GM23338 (cell line): ENCODE results near the gene SCN1B. TPM values are rescaled to one million over a fixed set of nuclear protein-coding genes. Genes with fewer than 3 reads are reported as not detected.

ENCODE experiments used
- ATAC-seq: fragments of 200-7000 bp; cut with Tn5 transposase; 3 replicates; pipeline ENCODE4 v1.9.1; 2020
- DNase-seq: peaks from one replicate; pipeline ENCODE4 v3.0.0-alpha.2; 2015; ENCODE audit warnings: low spot score
- H2AFZ ChIP-seq: fragments of 200-600 bp; sonication (generic); 2 replicates; pipeline ENCODE4 v1.8.0; 2016; ENCODE audit warnings: antibody characterized with exemption, mild to moderate bottlenecking, moderate library complexity
- H3F3A ChIP-seq: fragments of 200-600 bp; sonication (generic); replicated peaks from 2 replicates; pipeline ENCODE4 v1.8.0; 2017; ENCODE audit warnings: antibody characterized with exemption, mixed run types, low read depth
- H3K27ac ChIP-seq: fragments of 200-600 bp; sonication (generic); 2 replicates; pipeline ENCODE4 v1.6.1; 2016; ENCODE audit warnings: low read depth
- H3K27me3 ChIP-seq: fragments of 200-600 bp; sonication (generic); 2 replicates; pipeline ENCODE4 v1.8.0; 2016; ENCODE audit warnings: mild to moderate bottlenecking, mixed run types, moderate library complexity; ENCODE audit not compliant: insufficient read depth
- H3K36me3 ChIP-seq: fragments of 200-600 bp; sonication (generic); 2 replicates; pipeline ENCODE4 v1.8.0; 2016; ENCODE audit warnings: mild to moderate bottlenecking; ENCODE audit not compliant: insufficient read depth
- H3K4me1 ChIP-seq: fragments of 200-600 bp; sonication (generic); 2 replicates; pipeline ENCODE4 v1.8.0; 2016; ENCODE audit warnings: mild to moderate bottlenecking, moderate library complexity; ENCODE audit not compliant: insufficient read depth
- H3K4me2 ChIP-seq: fragments of 200-600 bp; sonication (generic); 2 replicates; pipeline ENCODE4 v1.7.1; 2017; ENCODE audit warnings: mixed run types
- H3K4me3 ChIP-seq: fragments of 200-600 bp; sonication (generic); 2 replicates; pipeline ENCODE4 v1.6.1; 2016; ENCODE audit warnings: mixed run types
- H3K79me2 ChIP-seq: fragments of 200-600 bp; sonication (generic); replicated peaks from 2 replicates; pipeline ENCODE4 v1.8.0; 2017; ENCODE audit warnings: mild to moderate bottlenecking; ENCODE audit not compliant: insufficient read depth
- H3K9me2 ChIP-seq: fragments of 200-600 bp; sonication (generic); 2 replicates; pipeline ENCODE4 v1.8.0; 2017; ENCODE audit not compliant: insufficient read depth
- H4K20me1 ChIP-seq: fragments of 200-600 bp; sonication (generic); replicated peaks from 2 replicates; pipeline ENCODE4 v1.8.0; 2017; ENCODE audit warnings: mild to moderate bottlenecking; ENCODE audit not compliant: insufficient read depth
- H3K27ac Mint-ChIP-seq: 2 replicates; pipeline ENCODE4 v1.8.0; 2020; ENCODE audit warnings: inconsistent platforms, mild to moderate bottlenecking, moderate library complexity, mixed read lengths
- H3K27me3 Mint-ChIP-seq: 3 replicates; pipeline ENCODE4 v1.8.0; 2022; ENCODE audit warnings: low read depth, mild to moderate bottlenecking, moderate library complexity, mixed read lengths, inconsistent platforms; ENCODE audit not compliant: insufficient read depth, poor library complexity
- H3K36me3 Mint-ChIP-seq: 3 replicates; pipeline ENCODE4 v1.8.0; 2021; ENCODE audit warnings: low read depth, mild to moderate bottlenecking, inconsistent platforms, moderate library complexity, mixed read lengths
- H3K4me1 Mint-ChIP-seq: 3 replicates; pipeline ENCODE4 v1.8.0; 2020; ENCODE audit warnings: mild to moderate bottlenecking, inconsistent platforms, mixed read lengths
- H3K4me3 Mint-ChIP-seq: 3 replicates; pipeline ENCODE4 v1.8.0; 2021; ENCODE audit warnings: moderate library complexity, mild to moderate bottlenecking, inconsistent platforms, mixed read lengths
- H3K9me3 Mint-ChIP-seq: 3 replicates; pipeline ENCODE4 v1.8.0; 2020; ENCODE audit warnings: moderate library complexity, mild to moderate bottlenecking, inconsistent platforms, mixed read lengths
- CREB1 ChIP-seq: fragments of 250-450 bp; sonication (Bioruptor Pico); IDR thresholded peaks from 2 replicates; pipeline ENCODE4 v1.5.0; 2020; ENCODE audit warnings: low read depth, mild to moderate bottlenecking, moderate library complexity
- EZH2phosphoT487 ChIP-seq: fragments of 200-600 bp; sonication (generic); IDR thresholded peaks from one replicate; pipeline ENCODE4 v1.8.1; 2018; ENCODE audit warnings: antibody characterized with exemption; ENCODE audit not compliant: unreplicated experiment
- JUNB ChIP-seq: IDR thresholded peaks from one replicate; pipeline ENCODE4 v1.6.1; 2016; ENCODE audit warnings: antibody characterized with exemption; ENCODE audit not compliant: unreplicated experiment
- POLR2AphosphoS5 ChIP-seq: IDR thresholded peaks from 2 replicates; pipeline ENCODE4 v1.6.1; 2016; ENCODE audit warnings: antibody characterized with exemption, low read depth
- REST ChIP-seq: IDR thresholded peaks from one replicate; pipeline ENCODE4 v1.6.1; 2018; ENCODE audit warnings: antibody characterized with exemption; ENCODE audit not compliant: unreplicated experiment
- STAT1 ChIP-seq: IDR thresholded peaks from one replicate; pipeline ENCODE4 v1.6.1; 2016; ENCODE audit warnings: antibody characterized with exemption; ENCODE audit not compliant: unreplicated experiment
- ZNF114 ChIP-seq: fragments of 250-450 bp; sonication (Bioruptor Pico); IDR thresholded peaks from 2 replicates; pipeline ENCODE4 v1.5.0; 2020; ENCODE audit warnings: mild to moderate bottlenecking, moderate library complexity
- ZNF462 ChIP-seq: fragments of 250-450 bp; sonication (Bioruptor Pico); IDR thresholded peaks from 2 replicates; pipeline ENCODE4 v1.5.0; 2020; ENCODE audit warnings: mild to moderate bottlenecking, moderate library complexity
- polyA plus RNA-seq: library from polyadenylated mRNA; unstranded; fragments of >200 nt; fragmentation: Nextera tagmentation; extraction: Ambion mirVana; gene quantifications from 2 replicates; pipeline ENCODE4 v1.2.1, GENCODE V29; 2016
- total RNA-seq: library from RNA; depleted of rRNA; stranded (reverse); fragments of >200 nt; shearing (Covaris generic); gene quantifications from 2 replicates; pipeline ENCODE4 v1.2.3, GENCODE V29; 2014
- TF ChIP-seq, protein P1 (sequence below): IDR thresholded peaks from 2 replicates; pipeline ENCODE4 v1.6.1; 2016; ENCODE audit warnings: antibody characterized with exemption

The SCN1B gene
- total and polyA plus RNA-seq, 2 experiments from 2014 or later, result 1.7 to 4.8 TPM

GRCh38 chr19:35015954-35016351 lies 14.3 kb upstream of the SCN1B start (continued):
- TF ChIP-seq REST (no peak), JUNB (no peak)

DNA sequence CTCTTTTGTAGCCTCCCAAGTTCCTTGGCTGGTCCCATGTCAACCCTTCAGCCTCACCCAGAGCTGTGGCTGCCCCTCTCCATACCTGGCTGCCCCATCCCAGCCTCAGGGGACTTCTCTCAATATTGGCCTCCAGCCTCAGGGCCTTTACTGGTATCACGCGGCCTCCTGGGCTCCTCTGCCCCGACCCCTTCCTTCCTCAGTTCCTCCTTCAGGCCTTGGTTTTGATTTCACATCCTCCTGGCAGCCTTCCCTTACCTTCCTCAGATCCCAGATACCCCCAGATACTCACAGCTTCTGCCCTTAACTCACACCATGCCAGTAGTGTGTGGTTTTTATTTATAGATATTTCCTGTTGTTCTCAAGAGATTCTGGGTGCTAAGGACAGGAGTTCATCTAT lies 12.8 kb upstream of the SCN1B start:
- Histone ChIP-seq H2AFZ (no peak overlapping the region), H3K36me3 (peaks cover 69% of the 10 kb centered on the region), H3K79me2 (no peaks in the 10 kb centered on the region), H3K9me2 (no peaks in the 10 kb centered on the region), H3K27ac (no peak overlapping the region), H3K27me3 (no peaks in the 10 kb centered on the region), H4K20me1 (peaks cover 17% of the 10 kb centered on the region), H3K4me3 (no peak overlapping the region), H3K4me2 (no peak overlapping the region), H3K4me1 (no peaks in the 10 kb centered on the region), H3F3A (peaks cover 15% of the 10 kb centered on the region)
- H3K4me1 Mint-ChIP-seq, result peaks cover 4% of the 10 kb centered on the region; the same call in 1 of the 3 replicates
- H3K27me3 Mint-ChIP-seq, result peaks cover 21% of the 10 kb centered on the region
- no peaks in the 10 kb centered on the region; the same call in 2 of the 3 replicates for H3K9me3 Mint-ChIP-seq
- peaks cover 91% of the 10 kb centered on the region for H3K36me3 Mint-ChIP-seq
- H3K27ac Mint-ChIP-seq, result no peak overlapping the region
- DNase-seq (no peak), ATAC-seq (no peak)
- TF ChIP-seq, protein P1, sequence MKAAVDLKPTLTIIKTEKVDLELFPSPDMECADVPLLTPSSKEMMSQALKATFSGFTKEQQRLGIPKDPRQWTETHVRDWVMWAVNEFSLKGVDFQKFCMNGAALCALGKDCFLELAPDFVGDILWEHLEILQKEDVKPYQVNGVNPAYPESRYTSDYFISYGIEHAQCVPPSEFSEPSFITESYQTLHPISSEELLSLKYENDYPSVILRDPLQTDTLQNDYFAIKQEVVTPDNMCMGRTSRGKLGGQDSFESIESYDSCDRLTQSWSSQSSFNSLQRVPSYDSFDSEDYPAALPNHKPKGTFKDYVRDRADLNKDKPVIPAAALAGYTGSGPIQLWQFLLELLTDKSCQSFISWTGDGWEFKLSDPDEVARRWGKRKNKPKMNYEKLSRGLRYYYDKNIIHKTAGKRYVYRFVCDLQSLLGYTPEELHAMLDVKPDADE, result no peak
- TF ChIP-seq REST (no peak), EZH2phosphoT487 (no peak), STAT1 (no peak), POLR2AphosphoS5 (no peak), ZNF462 (CRISPR knock-in tag) (no peak), ZNF114 (CRISPR knock-in tag) (no peak), CREB1 (CRISPR knock-in tag) (no peak)
- H3K4me3 Mint-ChIP-seq, result no peak overlapping the region
